Esophagus mucosa (tissue), 1 donor: ENCODE data around the gene NTRK3. TPM values are rescaled to one million over a fixed set of nuclear protein-coding genes. Genes with fewer than 3 reads are reported as not detected.

Experiments used
- ATAC-seq: fragments of 200-7000 bp; cut with Tn5 transposase; one replicate; pipeline ENCODE4 v1.9.1; 2020
- total RNA-seq: library from RNA; stranded (reverse); gene quantifications from one replicate; pipeline ENCODE4 v1.2.4, GENCODE V29; 2023
- donor health status: DM: yes; HTN: yes; CAD: no.

NTRK3 gene
- total RNA-seq, 1 donor from 2014 or later, result 1.00 TPM

DNA sequence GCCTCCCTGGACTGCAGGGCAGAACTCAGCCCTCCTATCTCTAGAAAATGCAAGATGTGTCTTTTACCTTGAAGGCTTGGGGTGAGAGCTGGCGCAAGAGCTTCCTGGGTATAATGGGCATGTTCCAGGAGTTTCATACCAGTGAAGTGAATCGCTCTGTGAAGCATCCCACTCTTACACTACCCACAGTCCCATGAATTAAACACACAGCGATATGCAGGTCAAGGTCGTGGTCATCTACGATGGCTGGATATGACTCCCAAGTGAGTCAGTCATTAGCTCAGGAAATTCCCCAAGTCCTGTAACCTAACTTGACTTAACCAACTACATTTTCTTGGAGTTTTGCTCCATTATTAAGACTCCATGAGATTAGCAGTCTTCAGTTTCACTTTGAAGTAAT is 439.7 kb downstream of the NTRK3 start:
- ATAC-seq, result no peak

GRCh38 chr15:87816016-87816415 is 440.5 kb downstream of the NTRK3 start:
- ATAC-seq, result no peak

Other genes with a start within 250 kb of the NTRK3 start
- 31.1 TPM for gene MRPL46, start 210.6 kb upstream of the NTRK3 start, total RNA-seq
- 42.7 TPM for gene MRPS11, start 211.0 kb upstream of the NTRK3 start, total RNA-seq